HCT116 (cell line): ENCODE results near the gene AGPS. TPM values are rescaled to one million over a fixed set of nuclear protein-coding genes. Genes with fewer than 3 reads are reported as not detected.

Experiments
- ATAC-seq: fragments of 200-7000 bp; cut with Tn5 transposase; 2 replicates; pipeline ENCODE4 v1.9.1; 2020; ENCODE audit warnings: mild to moderate bottlenecking, moderate library complexity
- BruUV-seq: library from RNA; stranded (reverse); fragments of 400-500 nt; replicated peaks from 2 replicates; lab custom pipeline; 2021; lab: Mats Ljungman, UMichigan
- CTCF ChIA-PET: fragments of 300-600 bp; sonication (Branson Sonifier 250); formaldehyde crosslinking; loops from one replicate; lab custom pipeline; 2021; ENCODE audit warnings: antibody characterized with exemption; lab: Charles Lee
- POLR2A ChIA-PET: fragments of 300-600, 350-600 bp; sonication (Branson Sonifier 250); formaldehyde crosslinking; loops from one replicate; lab custom pipeline; 2021; ENCODE audit warnings: antibody characterized with exemption; lab: Charles Lee
- RAD21 ChIA-PET, 2 experiments: fragments of 300-600 bp; sonication (Branson Sonifier 250); formaldehyde crosslinking; loops; one replicate each; lab custom pipeline; 2023; ENCODE audit warnings: low total read pairs in 2 of 2; ENCODE audit not compliant: uncharacterized antibody in 2 of 2, unreplicated experiment in 2 of 2, low non-redundant PET in 1 of 2; lab: Charles Lee
- DNase-seq: peaks from one replicate; pipeline ENCODE4 v3.0.0-alpha.2; 2010; ENCODE audit warnings: low read depth, low spot score
- H2AFZ ChIP-seq: fragments of 200-600 bp; shearing (Covaris generic), sonication (generic); 2 replicates; pipeline ENCODE4 v1.6.1; 2017; ENCODE audit warnings: low read depth, mixed run types, mixed read lengths, antibody characterized with exemption, low read length; ENCODE audit not compliant: poor library complexity, severe bottlenecking
- H3K27ac ChIP-seq: 2 replicates; pipeline ENCODE4 v1.5.1; 2012; ENCODE audit warnings: low read depth, low read length
- H3K27me3 ChIP-seq: fragments of 200-600 bp; sonication (generic); 2 replicates; pipeline ENCODE4 v1.6.1; 2016; ENCODE audit warnings: mixed run types, low read length, mixed read lengths; ENCODE audit not compliant: insufficient read depth
- H3K36me3 ChIP-seq, 2 experiments: fragments of 200-500 bp in 1 of 2; fragments of 200-600 bp in 1 of 2; sonication (Bioruptor generic) in 1 of 2; sonication (generic) in 1 of 2; 2 replicates each; pipeline versions ENCODE4 v1.5.1 to v1.6.1; 2014 to 2016; ENCODE audit warnings: low read length in 2 of 2, inconsistent platforms in 1 of 2, mixed read lengths in 1 of 2, mixed run types in 1 of 2; ENCODE audit not compliant: insufficient read depth in 2 of 2, control insufficient read depth in 1 of 2
- H3K4me1 ChIP-seq, 2 experiments: fragments of 200-600 bp in 1 of 2; sonication (generic) in 1 of 2; 2 replicates each; pipeline versions ENCODE4 v1.5.1 to v1.6.1; 2012 to 2017; ENCODE audit warnings: low read length in 2 of 2, inconsistent platforms in 1 of 2, mild to moderate bottlenecking in 1 of 2, mixed read lengths in 1 of 2, mixed run types in 1 of 2, moderate library complexity in 1 of 2; ENCODE audit not compliant: insufficient read depth in 2 of 2, control insufficient read depth in 1 of 2
- H3K4me2 ChIP-seq: fragments of 200-600 bp; sonication (generic); 2 replicates; pipeline ENCODE4 v1.6.1; 2017; ENCODE audit warnings: mixed run types, low read length, mixed read lengths
- H3K4me3 ChIP-seq, 2 experiments: fragments of 200-600 bp in 1 of 2; sonication (generic) in 1 of 2; replicated peaks in 1 of 2; 2 replicates each; pipeline ENCODE4 v1.5.1; 2011 to 2016; ENCODE audit warnings: low read length in 2 of 2, control low read depth in 1 of 2, low read depth in 1 of 2, mild to moderate bottlenecking in 1 of 2, mixed read lengths in 1 of 2, mixed run types in 1 of 2
- H3K79me2 ChIP-seq: fragments of 200-600 bp; sonication (generic); 2 replicates; pipeline ENCODE4 v1.6.1; 2017; ENCODE audit warnings: mild to moderate bottlenecking, mixed run types, low read length, moderate library complexity, mixed read lengths; ENCODE audit not compliant: insufficient read depth
- H3K9ac ChIP-seq: fragments of 200-600 bp; sonication (generic); 2 replicates; pipeline ENCODE4 v1.6.1; 2016; ENCODE audit warnings: low read length, mixed read lengths
- H3K9me2 ChIP-seq: fragments of 200-600 bp; sonication (generic), shearing (Covaris generic); 2 replicates; pipeline ENCODE4 v1.6.1; 2017; ENCODE audit warnings: mixed run types, mild to moderate bottlenecking, moderate library complexity; ENCODE audit not compliant: insufficient read depth
- H3K9me3 ChIP-seq, 2 experiments: fragments of 200-500 bp in 1 of 2; fragments of 200-600 bp in 1 of 2; sonication (Bioruptor generic) in 1 of 2; sonication (generic) in 1 of 2; 2 replicates each; pipeline ENCODE4 v1.6.1; 2014 to 2017; ENCODE audit warnings: low read length in 2 of 2, mixed read lengths in 2 of 2, inconsistent platforms in 1 of 2, low read depth in 1 of 2, mild to moderate bottlenecking in 1 of 2, mixed run types in 1 of 2, moderate library complexity in 1 of 2; ENCODE audit not compliant: control insufficient read depth in 1 of 2, insufficient read depth in 1 of 2
- H4K20me1 ChIP-seq: fragments of 200-600 bp; sonication (generic), shearing (Covaris generic); 2 replicates; pipeline ENCODE4 v1.6.1; 2017; ENCODE audit warnings: mixed run types, mild to moderate bottlenecking, moderate library complexity; ENCODE audit not compliant: insufficient read depth
- CEBPB ChIP-seq: IDR thresholded peaks from 2 replicates; pipeline ENCODE4 v1.6.1; 2012; ENCODE audit warnings: low read depth
- EZH2 ChIP-seq: fragments of 200-600 bp; sonication (generic); IDR thresholded peaks from 2 replicates; pipeline ENCODE4 v1.6.1; 2017; ENCODE audit warnings: antibody characterized with exemption, mixed run types
- EZH2phosphoT487 ChIP-seq: fragments of 200-600 bp; IDR thresholded peaks from 2 replicates; pipeline ENCODE4 v1.6.1; 2018; ENCODE audit warnings: antibody characterized with exemption, borderline replicate concordance
- POLR2A ChIP-seq: IDR thresholded peaks from 2 replicates; pipeline ENCODE4 v1.7.0; 2011; ENCODE audit warnings: borderline replicate concordance; ENCODE audit not compliant: insufficient read depth, insufficient read length; ENCODE audit errors: extremely low read depth
- POLR2AphosphoS5 ChIP-seq: IDR thresholded peaks from 2 replicates; pipeline ENCODE4 v1.6.1; 2011; ENCODE audit warnings: mild to moderate bottlenecking, low read depth, low read length, moderate library complexity
- RAD21 ChIP-seq: IDR thresholded peaks from 2 replicates; pipeline ENCODE4 v1.6.1; 2012; ENCODE audit warnings: low read depth, mild to moderate bottlenecking
- SIN3A ChIP-seq: IDR thresholded peaks from 2 replicates; pipeline ENCODE4 v1.6.1; 2012; ENCODE audit warnings: low read depth
- SRF ChIP-seq: IDR thresholded peaks from 2 replicates; pipeline ENCODE4 v1.6.1; 2012; ENCODE audit warnings: low read depth
- TCF7L2 ChIP-seq: IDR thresholded peaks from 2 replicates; pipeline ENCODE4 v1.7.0; 2011; ENCODE audit warnings: borderline replicate concordance, inconsistent platforms; ENCODE audit not compliant: insufficient read depth, insufficient read length; ENCODE audit errors: extremely low read depth
- intact Hi-C: fragments of 100-400 bp; cut with micrococcal nuclease; formaldehyde crosslinking; loops from 2 replicates; pipeline ENCODE4 v1.10.0; 2022
- total RNA-seq: library from RNA; stranded (reverse); gene quantifications from one replicate; pipeline ENCODE4 v1.2.1, GENCODE V29; 2021; ENCODE audit not compliant: unreplicated experiment
- TF ChIP-seq, protein P1 (sequence below), 3 experiments: fragments of 200-600 bp in 1 of 3; sonication (generic) in 1 of 3; IDR thresholded peaks in 2 of 3; conservative IDR thresholded peaks in 1 of 3; 2 replicates each; pipeline ENCODE4 v1.5.1; 2012 to 2017; ENCODE audit warnings: low read depth in 2 of 3, low read length in 2 of 3, antibody characterized with exemption in 1 of 3, borderline replicate concordance in 1 of 3, control low read depth in 1 of 3, mild to moderate bottlenecking in 1 of 3, mixed read lengths in 1 of 3, mixed run types in 1 of 3, moderate library complexity in 1 of 3; ENCODE audit not compliant: insufficient read depth in 1 of 3

The AGPS gene
- total RNA-seq, 1 experiment from 2014 or later, result 66.6 TPM

GRCh38 chr2:177352441-177353186 lies 40.0 kb upstream of the AGPS start:
- ChIA-PET RAD21 (no interaction called here), POLR2A (no interaction called here)
- Histone ChIP-seq H3K9ac (no peak overlapping the region), H3K4me1 (no peaks in the 10 kb centered on the region), H3K9me2 (no peaks in the 10 kb centered on the region), H3K4me3 (no peak overlapping the region), H4K20me1 (no peaks in the 10 kb centered on the region), H3K27ac (no peak overlapping the region)
- no peak for DNase-seq
- ATAC-seq, result no peak
- intact Hi-C loops, result no loop called here
- TF ChIP-seq POLR2AphosphoS5 (no peak), SRF (no peak), RAD21 (no peak), CEBPB (no peak), EZH2phosphoT487 (no peak), POLR2A (no peak)
- TF ChIP-seq, protein P1, sequence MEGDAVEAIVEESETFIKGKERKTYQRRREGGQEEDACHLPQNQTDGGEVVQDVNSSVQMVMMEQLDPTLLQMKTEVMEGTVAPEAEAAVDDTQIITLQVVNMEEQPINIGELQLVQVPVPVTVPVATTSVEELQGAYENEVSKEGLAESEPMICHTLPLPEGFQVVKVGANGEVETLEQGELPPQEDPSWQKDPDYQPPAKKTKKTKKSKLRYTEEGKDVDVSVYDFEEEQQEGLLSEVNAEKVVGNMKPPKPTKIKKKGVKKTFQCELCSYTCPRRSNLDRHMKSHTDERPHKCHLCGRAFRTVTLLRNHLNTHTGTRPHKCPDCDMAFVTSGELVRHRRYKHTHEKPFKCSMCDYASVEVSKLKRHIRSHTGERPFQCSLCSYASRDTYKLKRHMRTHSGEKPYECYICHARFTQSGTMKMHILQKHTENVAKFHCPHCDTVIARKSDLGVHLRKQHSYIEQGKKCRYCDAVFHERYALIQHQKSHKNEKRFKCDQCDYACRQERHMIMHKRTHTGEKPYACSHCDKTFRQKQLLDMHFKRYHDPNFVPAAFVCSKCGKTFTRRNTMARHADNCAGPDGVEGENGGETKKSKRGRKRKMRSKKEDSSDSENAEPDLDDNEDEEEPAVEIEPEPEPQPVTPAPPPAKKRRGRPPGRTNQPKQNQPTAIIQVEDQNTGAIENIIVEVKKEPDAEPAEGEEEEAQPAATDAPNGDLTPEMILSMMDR (IDR thresholded peaks at IDR 0.05 in 2 of 3, conservative IDR thresholded peaks at IDR 0.05 in 1 of 3; ENCODE audit: borderline replicate concordance in 1 of 3, insufficient read depth in 1 of 3, low read depth in 2 of 3, low read length in 2 of 3), result no peak
- TF ChIP-seq, all 23 proteins: peak for 0
- H3K79me2 ChIP-seq, result no peaks in the 10 kb centered on the region
- no peaks in the 10 kb centered on the region for H3K27me3 ChIP-seq
- CTCF ChIA-PET, result no interaction called here
- H3K9me3 ChIP-seq, result no peaks in the 10 kb centered on the region
- no peak overlapping the region for H2AFZ ChIP-seq
- H3K4me2 ChIP-seq, result no peak overlapping the region
- H3K36me3 ChIP-seq, result no peaks in the 10 kb centered on the region
- no TSS peak for BruUV-seq

DNA sequence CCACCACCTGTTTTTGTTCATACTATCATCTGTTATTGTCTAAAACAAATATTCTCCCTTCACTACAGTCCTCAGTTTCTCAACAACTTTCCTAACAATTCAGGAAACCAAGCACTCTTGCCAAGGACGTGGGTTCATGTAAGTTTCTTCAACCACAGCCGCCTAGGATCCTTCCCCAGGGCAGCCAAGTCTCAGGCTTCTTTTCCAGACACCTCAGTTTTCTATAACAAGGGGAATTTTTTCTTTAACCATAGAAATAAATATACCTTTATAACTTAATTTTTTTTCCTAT lies 39.4 kb upstream of the AGPS start:
- intact Hi-C loops, result no loop called here
- H2AFZ ChIP-seq, result no peak overlapping the region
- ChIA-PET POLR2A (no interaction called here), RAD21 (no interaction called here), CTCF (no interaction called here)
- no peaks in the 10 kb centered on the region for H3K36me3 ChIP-seq
- H3K9me3 ChIP-seq, result no peaks in the 10 kb centered on the region
- no peak overlapping the region for H3K9ac ChIP-seq
- no peak overlapping the region for H3K4me3 ChIP-seq
- no peak overlapping the region for H3K27ac ChIP-seq
- no peak overlapping the region for H3K4me2 ChIP-seq
- H3K27me3 ChIP-seq, result no peaks in the 10 kb centered on the region
- DNase-seq (no peak), ATAC-seq (no peak)
- H3K4me1 ChIP-seq, result no peaks in the 10 kb centered on the region
- no peaks in the 10 kb centered on the region for H4K20me1 ChIP-seq
- H3K79me2 ChIP-seq, result no peaks in the 10 kb centered on the region
- H3K9me2 ChIP-seq, result no peaks in the 10 kb centered on the region
- no TSS peak for BruUV-seq
- TF ChIP-seq EZH2 (no peak), TCF7L2 (no peak), SIN3A (no peak), POLR2AphosphoS5 (no peak)
- TF ChIP-seq, protein P1 (IDR thresholded peaks at IDR 0.05 in 2 of 3, conservative IDR thresholded peaks at IDR 0.05 in 1 of 3; ENCODE audit: borderline replicate concordance in 1 of 3, insufficient read depth in 1 of 3, low read depth in 2 of 3, low read length in 2 of 3), result no peak
- TF ChIP-seq, all 23 proteins: peak for 0
